HG02943 (cell line): Measurements from ENCODE around the gene PFDN5.
"Not testable (repeated sequence)": the region's sequence is repeated elsewhere in the genome, so short reads cannot be mapped to it uniquely, and the experiment has no call there.

Experiments
- ATAC-seq: cut with Tn5 transposase; IDR thresholded peaks from one replicate; pipeline ENCODE4 v1.9.1; 2021; ENCODE audit warnings: mild to moderate bottlenecking, low read depth, moderate library complexity; ENCODE audit not compliant: unreplicated experiment

The PFDN5 gene

GRCh38 chr12:53325511-53326061 lies 30.2 kb downstream of the PFDN5 start:
- ATAC-seq: no peak

- no peak for ATAC-seq
Measured at GRCh38 chr12:53326460-53327185, 31.3 kb downstream of the PFDN5 start.

- ATAC-seq: no peak
Measured at GRCh38 chr12:53327435-53328042, 32.2 kb downstream of the PFDN5 start.

DNA sequence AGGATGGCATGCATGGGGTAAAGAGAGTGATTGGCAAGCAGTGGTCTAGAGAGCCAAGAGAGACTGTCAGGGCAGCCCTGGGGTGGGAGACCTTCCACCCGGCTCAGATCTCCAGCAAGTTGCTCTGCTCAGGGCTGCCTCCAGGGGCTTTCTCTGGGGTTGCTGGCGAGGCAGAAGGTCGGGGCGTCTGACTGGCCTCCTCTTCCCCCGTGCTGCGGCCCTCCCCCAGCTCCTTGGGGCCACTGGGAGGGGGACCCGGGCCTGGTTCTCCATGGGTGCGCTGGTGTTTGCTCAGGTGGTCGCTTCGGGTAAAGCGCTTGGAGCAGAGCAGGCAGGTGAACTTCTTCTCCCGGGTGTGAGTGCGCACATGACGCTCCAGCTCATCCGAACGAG lies 32.7 kb downstream of the PFDN5 start:
- no peak for ATAC-seq

DNA sequence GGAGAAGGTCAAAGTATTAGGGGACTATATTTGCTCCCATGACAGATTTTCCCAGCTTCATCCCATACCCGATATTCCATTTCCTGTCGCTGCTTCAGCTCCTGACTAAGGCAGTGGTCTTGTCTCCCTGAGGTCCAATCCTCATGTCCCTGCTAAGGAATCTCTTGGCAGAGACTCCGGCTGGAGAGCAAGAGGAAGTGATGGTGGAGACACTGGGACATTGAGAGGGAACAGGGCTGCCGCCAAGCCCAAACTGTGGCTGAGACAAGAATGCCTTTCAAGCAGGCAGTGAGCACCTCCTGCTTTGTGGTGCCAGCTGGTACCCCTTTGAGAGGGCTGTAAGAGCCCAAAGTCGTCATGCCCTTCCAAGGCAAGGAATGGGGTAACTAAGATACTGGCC lies 35.3 kb downstream of the PFDN5 start:
- no peak for ATAC-seq

GRCh38 chr12:53332339-53332738 lies 37.0 kb downstream of the PFDN5 start:
- ATAC-seq: not testable (repeated sequence)

DNA sequence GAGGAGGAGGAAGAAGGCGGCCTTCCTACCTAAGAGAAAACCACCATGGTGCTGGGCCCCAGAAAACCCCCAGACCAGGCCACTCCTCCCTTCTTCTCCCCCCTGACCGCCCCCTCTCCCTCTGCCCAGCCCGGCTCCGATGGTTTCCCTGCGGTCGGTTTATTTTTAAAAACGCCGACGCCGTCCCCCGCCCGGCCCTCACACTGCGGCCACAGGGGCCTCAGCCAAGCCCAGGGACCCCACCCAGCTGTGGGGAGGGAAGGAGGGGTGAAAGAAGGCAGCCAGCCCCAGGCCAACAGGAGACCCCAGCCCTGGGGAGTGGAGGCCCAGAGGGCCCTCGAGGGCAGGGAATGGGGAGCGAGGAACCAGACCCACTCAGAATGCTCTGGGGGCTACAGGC lies 37.4 kb downstream of the PFDN5 start:
- ATAC-seq: no peak

DNA sequence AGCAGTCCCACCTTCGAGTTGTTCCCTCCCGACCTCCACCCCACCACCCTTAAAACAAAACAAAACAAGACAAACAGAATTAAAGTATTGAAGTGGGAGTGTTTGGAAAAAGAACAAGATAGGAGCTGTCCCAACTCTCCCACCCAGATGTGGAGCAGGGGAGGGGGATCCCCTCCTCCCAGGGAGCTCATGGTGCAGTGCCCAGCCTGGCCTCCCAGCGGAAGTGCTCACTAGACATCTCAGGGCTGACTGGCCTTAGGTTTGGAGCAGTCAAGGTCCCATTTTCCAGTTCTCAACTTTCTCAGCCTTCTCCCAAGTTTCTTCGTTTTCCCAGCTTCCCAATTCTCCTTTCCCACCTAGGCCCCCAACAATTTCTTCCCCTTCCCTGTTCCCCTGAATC lies 37.9 kb downstream of the PFDN5 start:
- ATAC-seq: no peak

DNA sequence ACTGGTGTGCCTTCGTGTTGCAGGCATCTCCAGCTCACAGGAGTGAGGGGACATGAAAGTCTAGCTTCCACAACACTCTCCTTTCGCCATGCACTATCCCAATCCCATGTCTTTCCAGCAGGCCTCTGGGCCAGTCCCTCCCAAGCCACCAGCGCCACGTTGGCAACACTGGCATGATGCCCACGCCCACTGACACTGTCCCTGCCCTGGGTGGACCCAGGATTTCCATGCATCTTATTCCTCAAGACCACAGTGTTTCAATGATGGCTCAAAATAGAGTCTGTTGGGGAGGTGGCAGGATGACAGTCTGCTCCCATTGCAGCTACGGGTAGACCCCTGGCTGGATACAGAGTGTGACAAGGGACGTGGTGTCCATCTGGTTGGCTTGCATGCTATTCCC lies 38.5 kb downstream of the PFDN5 start:
- ATAC-seq: no peak

- no peak for ATAC-seq
Measured at GRCh38 chr12:53334822-53335221, 39.5 kb downstream of the PFDN5 start.

GRCh38 chr12:53336181-53336681 lies 40.9 kb downstream of the PFDN5 start, which contains the start of gene SP7:
TSS of gene SP7 (minus strand) at chr12:53336354. CDS start at chr12:53335646, 708 bp downstream.
- no peak for ATAC-seq

GRCh38 chr12:53338017-53338416 lies 42.7 kb downstream of the PFDN5 start:
- ATAC-seq: no peak

DNA sequence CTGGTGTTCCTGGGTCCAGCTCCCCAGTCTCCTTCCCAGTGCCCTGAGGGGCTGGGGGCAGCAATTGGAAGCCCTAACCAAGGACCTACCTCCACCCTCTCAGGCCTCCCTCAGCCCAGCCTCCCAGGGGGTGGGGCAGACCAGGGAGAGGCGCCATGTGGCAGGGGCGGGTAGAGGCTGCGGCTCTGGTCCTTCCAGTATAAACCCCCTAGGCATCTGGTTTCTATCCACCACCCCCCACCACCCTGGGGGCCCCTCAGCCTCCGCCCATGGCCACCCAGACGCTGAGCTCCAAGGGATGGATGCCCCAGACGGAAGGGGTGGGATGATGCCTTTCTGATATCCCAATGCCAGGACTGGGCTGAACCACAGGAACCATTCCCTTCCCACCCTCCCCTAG lies 43.6 kb downstream of the PFDN5 start:
- ATAC-seq: no peak

GRCh38 chr12:53340398-53340797 lies 45.1 kb downstream of the PFDN5 start:
- ATAC-seq: no peak

DNA sequence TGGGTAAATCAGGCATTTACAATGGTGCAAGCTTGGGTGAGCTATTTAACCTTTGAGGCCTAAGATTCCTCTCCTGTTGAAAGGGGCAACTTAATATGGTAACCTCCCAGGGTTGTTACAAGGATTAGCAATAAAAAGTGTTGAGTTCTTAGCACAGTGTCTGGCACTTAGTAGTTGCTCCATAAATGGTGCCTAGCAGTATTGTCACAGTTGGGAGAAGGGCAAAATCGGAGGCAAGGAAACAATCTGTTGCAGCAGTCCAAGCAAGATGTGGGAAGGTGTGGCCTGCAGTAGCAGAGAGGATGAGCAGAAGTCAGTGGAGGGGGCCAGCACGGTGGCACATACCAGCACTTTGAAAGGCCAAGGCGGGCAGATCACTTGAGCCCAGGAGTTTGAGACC lies 48.1 kb downstream of the PFDN5 start:
- no peak for ATAC-seq

DNA sequence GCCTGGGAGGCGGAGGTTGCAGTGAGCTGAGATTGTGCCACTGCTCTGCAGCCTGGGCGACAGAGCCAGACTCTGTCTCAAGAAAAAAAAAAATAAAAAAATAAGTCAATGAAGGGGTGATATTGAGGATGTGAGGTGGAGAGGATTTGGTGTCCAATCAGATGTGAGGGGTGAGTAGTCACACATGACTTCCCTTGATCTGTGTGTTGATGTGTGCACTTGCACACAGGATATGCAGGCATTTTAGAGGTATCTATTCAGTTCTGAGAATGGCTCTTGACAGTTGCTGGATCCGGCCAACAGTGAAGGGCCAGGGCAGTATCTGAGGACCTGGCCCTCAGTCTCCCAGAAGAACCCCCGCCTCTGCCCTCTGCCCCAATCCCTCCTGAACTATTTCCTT lies 48.6 kb downstream of the PFDN5 start:
- ATAC-seq: no peak

- no peak for ATAC-seq
Measured at GRCh38 chr12:53344487-53344823, 49.1 kb downstream of the PFDN5 start.

DNA sequence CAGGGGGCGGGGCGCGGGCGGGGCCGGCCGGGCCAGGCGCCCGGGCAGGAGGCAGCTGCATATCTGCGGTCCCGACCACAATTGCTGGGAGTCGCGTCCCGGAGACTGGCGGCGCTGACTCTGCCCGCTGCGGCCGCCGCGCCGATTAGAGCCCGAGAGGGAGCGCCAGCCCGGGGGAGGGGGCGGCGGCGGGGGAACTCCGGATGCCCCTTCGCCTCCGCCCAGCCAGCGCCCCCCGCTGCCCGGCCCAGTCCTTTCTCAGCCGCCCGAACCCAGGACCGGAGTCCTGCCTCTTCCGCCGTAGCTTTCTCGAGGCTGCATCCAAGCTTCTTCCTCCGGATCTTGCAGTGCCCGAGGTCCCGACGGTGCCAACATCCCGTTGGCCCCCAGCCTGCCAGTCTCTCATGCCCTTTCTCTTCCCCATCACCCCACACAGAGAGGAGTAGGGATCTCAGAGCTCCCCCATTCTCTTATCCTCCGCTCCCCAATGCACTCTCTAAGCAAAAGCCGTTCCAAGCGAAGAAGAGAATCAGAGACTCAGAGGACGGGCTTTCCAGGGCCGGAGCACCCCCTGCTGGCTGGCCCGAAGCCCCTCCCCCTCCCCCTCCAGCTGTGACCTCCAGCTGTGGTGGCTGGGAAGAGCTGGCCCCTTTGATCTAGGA lies 49.6 kb downstream of the PFDN5 start:
- ATAC-seq: no peak

- no peak for ATAC-seq
Measured at GRCh38 chr12:53345486-53346188, 50.3 kb downstream of the PFDN5 start.

GRCh38 chr12:53346491-53346890 lies 51.1 kb downstream of the PFDN5 start:
- ATAC-seq: no peak

DNA sequence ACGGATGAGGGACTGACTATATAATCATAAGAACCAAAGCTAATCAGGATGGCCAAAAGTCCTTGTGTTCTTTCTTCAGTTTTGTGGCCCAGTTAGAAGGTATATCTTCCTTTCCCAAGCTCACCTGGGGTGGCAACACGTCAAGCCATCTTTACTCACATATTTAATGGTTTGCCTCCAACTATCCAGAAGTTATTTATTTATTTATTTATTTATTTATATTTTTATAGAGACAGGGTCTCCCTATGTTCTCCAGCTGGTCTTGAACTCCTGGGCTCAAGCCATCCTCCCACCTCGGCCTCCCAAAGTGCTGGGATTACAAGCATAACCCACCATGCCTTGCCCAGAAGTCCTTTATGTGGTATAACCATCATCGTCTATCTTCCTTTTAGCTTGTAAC lies 52.6 kb downstream of the PFDN5 start:
- ATAC-seq: no peak
